Mammary epithelial cell (primary cell): ENCODE results near the gene ZNF236.

ENCODE experiments used
- EZH2 ChIP-seq: IDR thresholded peaks from 2 replicates; pipeline ENCODE4 v1.6.1; 2012; ENCODE audit warnings: low read length, inconsistent platforms, borderline replicate concordance
- TF ChIP-seq, protein P1 (sequence below), 2 donors: IDR thresholded peaks in 1 of 2; conservative IDR thresholded peaks in 1 of 2; 2 replicates each; pipeline ENCODE4 v1.5.1; 2011 to 2012; ENCODE audit warnings: inconsistent platforms in 2 of 2, low read length in 2 of 2, mild to moderate bottlenecking in 2 of 2, control low read depth in 1 of 2, low read depth in 1 of 2; ENCODE audit not compliant: insufficient read depth in 1 of 2; ENCODE audit errors: extremely low read depth in 1 of 2

- TF ChIP-seq, protein P1, sequence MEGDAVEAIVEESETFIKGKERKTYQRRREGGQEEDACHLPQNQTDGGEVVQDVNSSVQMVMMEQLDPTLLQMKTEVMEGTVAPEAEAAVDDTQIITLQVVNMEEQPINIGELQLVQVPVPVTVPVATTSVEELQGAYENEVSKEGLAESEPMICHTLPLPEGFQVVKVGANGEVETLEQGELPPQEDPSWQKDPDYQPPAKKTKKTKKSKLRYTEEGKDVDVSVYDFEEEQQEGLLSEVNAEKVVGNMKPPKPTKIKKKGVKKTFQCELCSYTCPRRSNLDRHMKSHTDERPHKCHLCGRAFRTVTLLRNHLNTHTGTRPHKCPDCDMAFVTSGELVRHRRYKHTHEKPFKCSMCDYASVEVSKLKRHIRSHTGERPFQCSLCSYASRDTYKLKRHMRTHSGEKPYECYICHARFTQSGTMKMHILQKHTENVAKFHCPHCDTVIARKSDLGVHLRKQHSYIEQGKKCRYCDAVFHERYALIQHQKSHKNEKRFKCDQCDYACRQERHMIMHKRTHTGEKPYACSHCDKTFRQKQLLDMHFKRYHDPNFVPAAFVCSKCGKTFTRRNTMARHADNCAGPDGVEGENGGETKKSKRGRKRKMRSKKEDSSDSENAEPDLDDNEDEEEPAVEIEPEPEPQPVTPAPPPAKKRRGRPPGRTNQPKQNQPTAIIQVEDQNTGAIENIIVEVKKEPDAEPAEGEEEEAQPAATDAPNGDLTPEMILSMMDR (conservative IDR thresholded peaks at IDR 0.05 in 1 of 2, IDR thresholded peaks at IDR 0.05 in 1 of 2; ENCODE audit: extremely low read depth in 1 of 2, insufficient read depth in 1 of 2, low read depth in 1 of 2, low read length in 2 of 2), result no peak
- TF ChIP-seq EZH2, result no peak
These were observed 185.6 kb downstream of the ZNF236 start for GRCh38 chr18:77008006-77008405.
